GM12891 (cell line): Measurements from ENCODE around the gene NELL2.

Source experiments
- POLR2A ChIP-seq: IDR thresholded peaks from 2 replicates; pipeline ENCODE4 v1.6.1; 2011; ENCODE audit warnings: low read depth, low read length, control low read depth
- POLR2AphosphoS5 ChIP-seq: IDR thresholded peaks from 2 replicates; pipeline ENCODE4 v1.6.1; 2011; ENCODE audit warnings: low read depth, low read length, control low read depth
- SPI1 ChIP-seq: IDR thresholded peaks from 2 replicates; pipeline ENCODE4 v1.6.1; 2011; ENCODE audit warnings: low read depth, low read length, control low read depth

- TF ChIP-seq POLR2A (no peak), SPI1 (no peak), POLR2AphosphoS5 (no peak)
Measured at GRCh38 chr12:44563486-44563885, 312.6 kb downstream of the NELL2 start.
